Measurements from ENCODE around the gene SLC25A26.

The SLC25A26 gene

GRCh38 chr3:66336333-66336766, 115.5 kb downstream of the SLC25A26 start:
- DNase-seq, result no peak

GRCh38 chr3:66338927-66339326, 118.1 kb downstream of the SLC25A26 start:
- no peak for DNase-seq

- DNase-seq, result no peak
Observed at GRCh38 chr3:66342717-66343356, 122.0 kb downstream of the SLC25A26 start.

GRCh38 chr3:66344391-66344811, 123.6 kb downstream of the SLC25A26 start:
- no peak for DNase-seq

- no peak for DNase-seq
Observed at GRCh38 chr3:66344848-66345578, 124.2 kb downstream of the SLC25A26 start.

GRCh38 chr3:66348704-66349103, 127.9 kb downstream of the SLC25A26 start:
- no peak for DNase-seq

- DNase-seq, result no peak
Observed at GRCh38 chr3:66350601-66351000, 129.8 kb downstream of the SLC25A26 start.

GRCh38 chr3:66353039-66353438, 132.2 kb downstream of the SLC25A26 start:
- DNase-seq, result no peak

GRCh38 chr3:66353530-66353929, 132.7 kb downstream of the SLC25A26 start:
- no peak for DNase-seq

- DNase-seq, result no peak
Observed at GRCh38 chr3:66354001-66354400, 133.2 kb downstream of the SLC25A26 start.

- DNase-seq, result no peak
Observed at GRCh38 chr3:66355394-66355793, 134.6 kb downstream of the SLC25A26 start.

GRCh38 chr3:66355997-66356396, 135.2 kb downstream of the SLC25A26 start:
- DNase-seq, result no peak

- no peak for DNase-seq
Observed at GRCh38 chr3:66361356-66361755, 140.6 kb downstream of the SLC25A26 start.

- DNase-seq, result no peak
Observed at GRCh38 chr3:66362541-66362941, 141.7 kb downstream of the SLC25A26 start.

- no peak for DNase-seq
Observed at GRCh38 chr3:66363148-66363547, 142.3 kb downstream of the SLC25A26 start.

GRCh38 chr3:66365080-66365479, 144.3 kb downstream of the SLC25A26 start:
- no peak for DNase-seq

- no peak for DNase-seq
Observed at GRCh38 chr3:66366747-66367146, 145.9 kb downstream of the SLC25A26 start.

GRCh38 chr3:66367979-66368378, 147.2 kb downstream of the SLC25A26 start:
- no peak for DNase-seq

GRCh38 chr3:66370179-66370578, 149.4 kb downstream of the SLC25A26 start:
- no peak for DNase-seq

- no peak for DNase-seq
Observed at GRCh38 chr3:66371432-66371831, 150.6 kb downstream of the SLC25A26 start.

GRCh38 chr3:66372681-66373350, 152.0 kb downstream of the SLC25A26 start:
- peak; percentile 54 for DNase-seq

- no peak for DNase-seq
Observed at GRCh38 chr3:66376568-66376967, 155.8 kb downstream of the SLC25A26 start.

GRCh38 chr3:66377800-66378199, 157.0 kb downstream of the SLC25A26 start:
- DNase-seq, result no peak

- DNase-seq, result peak; percentile 43
Observed at GRCh38 chr3:66378256-66378655, 157.5 kb downstream of the SLC25A26 start.
